22Rv1 (cell line): ENCODE data around the gene FMOD.

ENCODE experiments used
- ZFX ChIP-seq: fragments of 450-650 bp; IDR thresholded peaks from 2 replicates; pipeline ENCODE4 v1.6.1; 2017; ENCODE audit warnings: antibody characterized with exemption, borderline replicate concordance
- TF ChIP-seq, protein P1 (sequence below): fragments of 450-650 bp; IDR thresholded peaks from 2 replicates; pipeline ENCODE4 v1.5.1; 2017; ENCODE audit warnings: mild to moderate bottlenecking

GRCh38 chr1:203366476-203366875, 15.6 kb upstream of the FMOD start:
- TF ChIP-seq, protein P1, sequence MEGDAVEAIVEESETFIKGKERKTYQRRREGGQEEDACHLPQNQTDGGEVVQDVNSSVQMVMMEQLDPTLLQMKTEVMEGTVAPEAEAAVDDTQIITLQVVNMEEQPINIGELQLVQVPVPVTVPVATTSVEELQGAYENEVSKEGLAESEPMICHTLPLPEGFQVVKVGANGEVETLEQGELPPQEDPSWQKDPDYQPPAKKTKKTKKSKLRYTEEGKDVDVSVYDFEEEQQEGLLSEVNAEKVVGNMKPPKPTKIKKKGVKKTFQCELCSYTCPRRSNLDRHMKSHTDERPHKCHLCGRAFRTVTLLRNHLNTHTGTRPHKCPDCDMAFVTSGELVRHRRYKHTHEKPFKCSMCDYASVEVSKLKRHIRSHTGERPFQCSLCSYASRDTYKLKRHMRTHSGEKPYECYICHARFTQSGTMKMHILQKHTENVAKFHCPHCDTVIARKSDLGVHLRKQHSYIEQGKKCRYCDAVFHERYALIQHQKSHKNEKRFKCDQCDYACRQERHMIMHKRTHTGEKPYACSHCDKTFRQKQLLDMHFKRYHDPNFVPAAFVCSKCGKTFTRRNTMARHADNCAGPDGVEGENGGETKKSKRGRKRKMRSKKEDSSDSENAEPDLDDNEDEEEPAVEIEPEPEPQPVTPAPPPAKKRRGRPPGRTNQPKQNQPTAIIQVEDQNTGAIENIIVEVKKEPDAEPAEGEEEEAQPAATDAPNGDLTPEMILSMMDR = no peak
- no peak for TF ChIP-seq ZFX
